Nephron (organoid): Measurements from ENCODE around the gene CA6.

Experiments
- H3K27ac Mint-ChIP-seq, 3 experiments: 2 replicates each; pipeline ENCODE4 v1.8.0; 2020; ENCODE audit warnings: mixed read lengths in 3 of 3, mild to moderate bottlenecking in 2 of 3, moderate library complexity in 1 of 3
- H3K27me3 Mint-ChIP-seq: 2 replicates; pipeline ENCODE4 v1.8.0; 2021; ENCODE audit warnings: low read depth, mild to moderate bottlenecking, moderate library complexity, mixed read lengths
- H3K36me3 Mint-ChIP-seq: 2 replicates; pipeline ENCODE4 v1.8.0; 2020; ENCODE audit warnings: low read depth, mixed read lengths
- H3K4me1 Mint-ChIP-seq: 2 replicates; pipeline ENCODE4 v1.8.0; 2020; ENCODE audit warnings: mixed read lengths
- H3K4me3 Mint-ChIP-seq, 3 experiments: 2 replicates each; pipeline ENCODE4 v1.8.0; 2020; ENCODE audit warnings: mild to moderate bottlenecking in 3 of 3, mixed read lengths in 3 of 3, moderate library complexity in 2 of 3
- H3K9me3 Mint-ChIP-seq: 2 replicates; pipeline ENCODE4 v1.8.0; 2020; ENCODE audit warnings: mixed read lengths
- CTCF ChIP-seq, 3 experiments: fragments of 200-600 bp; sonication (generic); IDR thresholded peaks; one replicate each; pipeline ENCODE4 v1.5.0; 2021; ENCODE audit warnings: antibody characterized with exemption in 3 of 3; ENCODE audit not compliant: unreplicated experiment in 3 of 3

The CA6 gene

DNA sequence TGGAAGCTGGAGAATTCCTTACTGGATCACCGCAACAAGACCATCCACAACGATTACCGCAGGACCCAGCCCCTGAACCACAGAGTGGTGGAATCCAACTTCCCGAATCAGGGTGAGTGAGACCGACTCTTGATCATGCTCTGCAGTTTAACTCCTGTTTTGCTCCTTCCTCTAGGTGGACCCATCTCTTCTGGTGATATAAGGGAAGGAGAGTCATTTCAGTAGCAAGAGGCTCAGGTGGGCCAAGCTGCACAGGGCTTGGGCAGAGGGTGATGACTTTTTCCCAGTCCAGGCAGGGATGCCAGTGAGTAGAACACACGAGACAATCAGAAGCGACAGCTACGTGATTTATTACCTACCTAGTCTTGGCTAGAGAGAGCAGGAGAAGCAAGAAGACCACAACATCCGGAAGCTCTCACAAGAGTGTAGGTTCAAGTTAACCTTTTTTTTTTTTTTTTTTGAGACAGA is 25.2 kb downstream of the CA6 start:
- Mint-ChIP-seq H3K4me3 (no peak overlapping the region), H3K27ac (no peak overlapping the region), H3K36me3 (no peaks in the 10 kb centered on the region), H3K9me3 (peaks cover 12% of the 10 kb centered on the region), H3K27me3 (peaks cover 16% of the 10 kb centered on the region), H3K4me1 (no peaks in the 10 kb centered on the region)
- TF ChIP-seq CTCF (IDR thresholded peaks at IDR 0.05; ENCODE audit: unreplicated experiment in 3 of 3): no peak

- no peak overlapping the region for H3K4me3 Mint-ChIP-seq
- H3K36me3 Mint-ChIP-seq: no peaks in the 10 kb centered on the region
- H3K4me1 Mint-ChIP-seq: no peaks in the 10 kb centered on the region
- TF ChIP-seq CTCF (IDR thresholded peaks at IDR 0.05; ENCODE audit: unreplicated experiment in 3 of 3): no peak
- peaks cover 5% of the 10 kb centered on the region for H3K9me3 Mint-ChIP-seq
- no peak overlapping the region for H3K27ac Mint-ChIP-seq
- peaks cover 10% of the 10 kb centered on the region for H3K27me3 Mint-ChIP-seq
Measured at GRCh38 chr1:8974551-8974950, 28.9 kb downstream of the CA6 start.

DNA sequence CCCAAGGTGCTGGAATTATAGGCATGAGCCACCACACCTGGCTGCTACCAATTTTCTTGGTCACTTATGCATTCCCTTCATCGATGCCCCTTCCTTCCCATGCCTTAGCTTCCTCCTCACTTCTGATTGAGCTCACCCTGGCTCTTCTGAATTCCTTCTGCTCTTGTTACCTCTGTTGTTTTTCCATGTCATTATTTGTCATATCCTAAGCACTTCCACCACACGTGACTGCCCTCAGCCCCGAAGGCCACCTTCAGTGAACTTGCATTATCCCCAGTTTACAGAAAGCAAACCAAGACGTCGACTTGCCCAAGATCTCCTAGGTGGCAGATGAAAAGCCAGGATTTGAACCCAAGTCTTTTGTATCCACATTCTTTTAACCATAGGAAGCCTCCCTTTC is 30.7 kb downstream of the CA6 start:
- Mint-ChIP-seq H3K27ac (no peak overlapping the region), H3K4me3 (no peak overlapping the region), H3K9me3 (peaks cover 6% of the 10 kb centered on the region), H3K36me3 (no peaks in the 10 kb centered on the region), H3K4me1 (no peaks in the 10 kb centered on the region), H3K27me3 (peaks cover 13% of the 10 kb centered on the region)
- no peak for TF ChIP-seq CTCF (IDR thresholded peaks at IDR 0.05; ENCODE audit: unreplicated experiment in 3 of 3)

DNA sequence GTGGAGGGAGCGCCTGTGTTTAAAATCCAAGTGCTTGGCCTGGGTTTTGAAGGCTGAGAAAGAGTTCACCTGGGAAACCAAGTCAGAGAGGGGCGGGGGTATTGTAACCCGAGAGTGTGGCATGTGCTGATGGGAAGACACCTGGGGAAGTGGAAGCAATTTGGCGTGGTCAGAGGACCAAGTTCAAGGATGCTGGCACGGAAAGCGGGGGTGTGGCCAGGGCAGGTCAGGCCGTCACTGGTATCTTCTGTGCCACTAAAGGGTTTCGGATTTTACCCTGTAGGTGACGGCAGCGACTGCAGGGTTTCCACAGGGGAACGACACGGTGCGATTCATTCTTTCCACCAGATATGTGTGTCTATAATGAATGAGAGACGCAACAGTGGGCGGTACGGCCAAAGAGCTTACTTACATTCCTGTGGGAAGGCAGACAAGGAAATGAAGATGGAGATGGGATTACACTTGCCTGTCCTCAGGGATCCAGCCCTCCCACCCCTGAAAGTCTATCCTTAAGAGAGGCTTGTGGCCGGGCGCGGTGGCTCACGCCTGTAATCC is 31.3 kb downstream of the CA6 start:
- Mint-ChIP-seq H3K36me3 (no peaks in the 10 kb centered on the region), H3K4me1 (no peaks in the 10 kb centered on the region), H3K9me3 (peaks cover 3% of the 10 kb centered on the region), H3K27me3 (peaks cover 9% of the 10 kb centered on the region), H3K27ac (no peak overlapping the region), H3K4me3 (no peak overlapping the region)
- TF ChIP-seq CTCF (IDR thresholded peaks at IDR 0.05; ENCODE audit: unreplicated experiment in 3 of 3): no peak

GRCh38 chr1:8980656-8981055 is 35.0 kb downstream of the CA6 start:
- Mint-ChIP-seq H3K4me3 (no peak overlapping the region), H3K9me3 (peaks cover 3% of the 10 kb centered on the region), H3K27me3 (peaks cover 5% of the 10 kb centered on the region)

More at GRCh38 chr1:8980656-8981055, 35.0 kb downstream of the CA6 start:
- no peaks in the 10 kb centered on the region for H3K36me3 Mint-ChIP-seq
- TF ChIP-seq CTCF (IDR thresholded peaks at IDR 0.05; ENCODE audit: unreplicated experiment in 3 of 3): no peak
- no peaks in the 10 kb centered on the region for H3K4me1 Mint-ChIP-seq
- H3K27ac Mint-ChIP-seq: no peak overlapping the region
